NCI-H2227 treated with DMSO at 0.1 percent for 48 hours (cell line): ENCODE measurements around the gene GALNT1.
A peak's percentile ranks its signal among the peaks of the same experiment; 100 is the strongest.

ENCODE experiments used
- DNase-seq: peaks from one replicate; lab custom pipeline; 2025; lab: John Stamatoyannopoulos, UW

The GALNT1 gene

DNA sequence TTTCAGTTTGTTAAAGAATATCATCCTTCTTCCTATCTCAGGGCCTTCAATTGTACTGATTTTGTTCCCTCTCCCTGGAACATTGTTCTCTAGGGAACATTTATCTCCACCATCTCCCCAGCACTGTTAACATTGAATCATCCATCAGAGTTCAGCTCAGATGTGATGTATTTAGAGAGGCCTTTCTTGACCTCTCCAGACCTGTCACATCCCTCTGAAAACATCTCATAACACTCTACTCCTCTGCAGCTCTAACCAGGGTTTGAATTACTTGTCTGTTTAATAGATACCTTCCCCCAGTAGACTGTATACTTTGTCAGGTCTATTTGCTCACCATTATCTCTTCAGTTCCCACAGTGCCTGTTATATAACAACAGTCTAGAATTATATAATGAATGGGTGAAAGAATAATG is 98.6 kb downstream of the GALNT1 start:
- DNase-seq = peak; percentile 45

DNA sequence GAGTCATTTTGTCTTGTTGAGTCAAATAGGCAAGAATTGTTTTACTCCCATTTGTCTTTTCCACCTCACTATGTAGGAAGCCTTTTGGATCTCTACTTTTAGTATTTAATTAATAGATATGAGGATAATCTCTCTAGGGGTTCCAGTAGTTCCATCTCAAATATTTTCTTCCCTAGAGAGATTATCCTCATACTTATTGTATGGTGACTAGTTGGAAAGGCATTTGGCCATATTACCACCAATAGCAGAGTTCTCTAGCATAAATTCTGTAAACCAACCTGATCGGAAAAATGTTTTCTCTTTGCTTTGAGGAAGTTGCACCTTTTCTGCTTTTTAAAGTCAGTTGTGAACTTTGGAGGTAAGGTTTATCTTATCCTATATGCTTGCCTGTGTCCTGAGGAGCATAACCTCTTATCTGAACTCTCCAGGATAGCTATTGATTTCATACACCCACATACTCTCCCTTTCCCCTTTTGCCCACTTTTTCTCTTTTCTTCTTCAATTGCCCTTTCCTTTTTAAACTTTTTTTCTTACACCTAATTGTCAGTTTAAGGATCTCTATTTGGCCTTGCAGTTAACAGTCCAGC is 100.8 kb downstream of the GALNT1 start:
- DNase-seq = no peak

DNA sequence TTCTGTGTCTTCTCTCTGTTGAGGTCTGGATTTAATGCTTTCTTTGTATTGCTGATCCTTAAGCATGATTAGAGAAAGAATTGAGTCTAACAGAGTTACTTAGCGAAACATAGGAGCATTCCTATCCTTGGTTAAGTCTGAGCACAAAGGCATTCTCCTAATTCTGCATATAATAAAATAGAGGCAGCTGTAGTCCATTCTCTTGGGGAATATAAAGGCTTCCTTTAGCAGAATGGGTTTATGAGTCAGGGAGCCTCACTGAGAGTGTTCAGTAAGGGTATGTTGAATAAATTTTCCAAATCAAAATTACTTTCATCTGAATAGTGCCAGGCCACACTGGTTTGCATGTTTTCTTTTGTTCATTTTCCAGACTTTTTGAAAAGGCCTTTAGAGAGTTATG is 101.5 kb downstream of the GALNT1 start:
- no peak for DNase-seq

DNA sequence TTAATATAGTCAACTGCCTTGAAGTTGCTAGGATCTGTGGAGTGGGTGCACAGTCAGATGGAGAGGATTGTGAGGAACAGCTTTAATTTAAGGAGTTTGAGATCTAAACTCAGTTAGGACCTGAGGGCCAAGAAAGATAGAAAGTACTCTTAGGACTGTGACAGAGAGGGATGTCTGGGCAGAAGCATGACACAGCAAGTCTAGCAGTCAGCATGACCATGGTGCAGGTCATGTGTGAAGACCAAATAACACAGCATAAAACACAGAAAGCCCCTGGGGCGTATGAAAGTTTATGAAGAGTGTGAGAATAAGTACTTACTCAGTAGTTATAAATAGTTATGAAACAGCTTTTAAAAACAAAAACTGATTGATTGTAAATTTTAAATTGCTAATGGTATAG is 107.2 kb downstream of the GALNT1 start:
- DNase-seq = no peak

DNA sequence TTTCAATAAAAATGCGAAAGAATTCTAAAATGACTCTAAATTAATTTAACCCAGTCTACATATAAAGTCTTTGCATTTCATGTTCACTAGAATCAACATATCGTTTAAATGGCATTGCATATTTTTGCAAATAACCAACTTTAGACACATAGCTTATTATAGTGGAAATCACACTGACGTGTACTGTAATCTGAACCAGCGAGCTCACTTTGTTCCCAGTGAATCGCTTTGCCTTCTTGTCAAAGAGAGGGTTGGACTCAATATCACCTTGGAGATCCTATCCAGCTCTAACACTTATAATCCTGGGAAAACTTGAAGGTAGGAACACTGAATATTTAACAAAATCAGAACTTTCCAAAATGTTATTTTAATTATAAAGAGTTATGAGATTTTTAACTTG is 108.2 kb downstream of the GALNT1 start:
- no peak for DNase-seq

DNA sequence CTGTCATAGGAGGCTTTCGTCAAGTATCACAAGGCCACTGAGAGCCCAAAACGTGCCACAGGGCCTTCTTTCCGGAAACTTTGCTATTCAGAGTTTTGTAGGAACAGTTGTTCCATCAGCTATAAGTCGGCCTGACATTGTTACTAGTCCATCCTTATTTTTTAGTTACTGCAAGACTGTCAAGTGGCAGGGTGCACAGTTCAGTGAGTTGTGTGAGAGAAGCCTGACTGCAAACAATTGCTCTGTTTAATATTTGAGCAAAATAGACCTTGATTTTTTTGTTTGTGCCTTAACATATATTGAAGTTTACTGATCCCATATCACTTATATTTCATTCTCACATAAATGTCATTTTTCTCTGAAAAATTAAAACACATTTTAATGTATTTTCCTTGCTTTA is 110.1 kb downstream of the GALNT1 start:
- no peak for DNase-seq

DNA sequence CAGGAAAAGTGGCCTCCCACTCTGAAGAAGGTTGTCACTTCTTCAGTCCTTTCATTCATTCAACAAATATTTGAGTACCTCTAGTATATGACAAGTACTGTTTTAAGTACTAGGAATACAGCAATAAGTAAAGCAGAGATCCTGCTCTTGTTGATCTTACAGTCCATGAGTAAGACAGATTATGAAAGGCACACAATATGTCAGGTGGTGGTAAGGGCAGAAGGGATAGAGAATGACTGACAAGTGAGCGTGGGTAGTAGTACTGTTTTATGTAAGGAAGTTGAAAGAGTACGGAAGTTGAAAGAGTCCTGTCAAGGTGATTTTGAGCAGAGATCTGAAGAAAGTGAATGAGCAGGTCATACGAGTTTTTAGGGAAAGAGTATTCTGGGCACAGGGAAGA is 111.3 kb downstream of the GALNT1 start:
- no peak for DNase-seq

DNA sequence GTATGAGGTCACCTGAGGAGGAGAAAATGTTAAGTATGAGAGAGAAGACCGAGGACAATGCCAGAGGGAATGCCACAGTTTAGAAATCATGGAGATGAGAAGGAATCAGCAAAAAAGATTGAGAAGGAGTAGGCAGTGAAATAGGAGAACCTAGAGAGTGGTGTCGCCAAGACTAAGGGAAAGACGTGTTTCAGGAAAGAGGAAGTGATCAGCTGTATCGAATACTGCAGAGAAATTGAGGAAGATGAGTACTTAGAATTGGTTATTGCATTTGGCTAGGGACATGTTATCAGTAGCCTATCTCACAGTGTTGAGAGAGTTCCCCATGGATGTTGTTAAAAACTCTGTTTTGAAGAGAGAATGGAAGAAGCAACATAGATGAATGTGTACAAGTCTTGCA is 112.3 kb downstream of the GALNT1 start:
- DNase-seq = no peak

DNA sequence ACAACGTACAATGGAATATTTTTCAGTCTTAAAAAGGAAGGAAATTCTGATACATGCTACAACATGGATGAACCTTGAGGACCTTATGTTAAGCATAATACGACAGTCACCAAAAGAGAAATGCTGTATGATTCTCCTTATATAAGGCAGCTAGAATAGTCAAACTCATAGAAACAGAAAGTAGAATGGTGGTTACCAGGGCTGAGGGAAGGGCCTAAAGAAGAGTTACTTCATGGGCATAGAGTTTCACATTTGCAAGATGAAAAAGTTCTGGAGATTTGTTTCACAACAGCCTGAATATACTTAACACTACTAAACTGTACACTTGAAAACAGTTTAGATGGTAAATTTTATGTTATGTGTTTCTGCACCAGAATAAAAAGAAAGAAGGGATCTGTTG is 113.3 kb downstream of the GALNT1 start:
- no peak for DNase-seq

DNA sequence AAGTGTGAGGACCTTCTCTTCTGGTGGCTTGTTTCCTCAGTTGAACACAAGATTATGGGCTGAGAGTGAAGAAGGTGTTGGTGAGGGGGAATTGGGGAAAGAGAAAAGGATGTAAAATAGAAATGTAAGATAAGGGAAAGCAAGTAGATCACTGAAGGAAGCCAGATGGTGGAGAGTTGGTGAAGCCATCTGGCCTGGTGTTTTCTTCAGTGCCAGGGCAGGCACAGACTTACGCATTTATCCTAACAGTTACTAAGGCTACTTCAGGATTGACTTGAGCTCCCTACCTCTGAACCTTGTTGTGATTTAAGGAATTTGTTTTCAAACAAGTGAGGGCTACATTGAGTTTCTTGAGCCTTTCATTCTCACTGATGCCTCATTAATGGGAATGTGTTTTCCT is 113.8 kb downstream of the GALNT1 start:
- no peak for DNase-seq

DNA sequence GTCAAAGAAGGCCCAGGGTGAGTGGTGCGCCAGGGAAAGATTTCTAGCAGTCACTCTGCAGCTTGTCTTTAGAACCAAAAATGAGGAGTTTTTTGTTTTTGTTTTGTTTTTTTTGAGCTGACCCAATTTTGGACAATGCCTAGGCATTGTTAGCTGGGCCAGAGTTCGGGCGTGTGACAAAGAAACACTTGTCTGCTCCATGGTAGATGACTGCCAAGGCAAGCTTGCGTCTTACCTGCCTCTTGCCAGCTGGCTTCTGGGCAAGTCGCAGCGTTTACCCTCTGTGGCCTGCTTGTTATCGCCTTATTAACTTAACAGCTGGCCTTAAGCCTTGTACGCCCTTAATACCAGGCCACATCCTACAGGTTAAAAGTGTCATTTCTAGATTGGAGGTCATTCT is 114.3 kb downstream of the GALNT1 start:
- DNase-seq = no peak

DNA sequence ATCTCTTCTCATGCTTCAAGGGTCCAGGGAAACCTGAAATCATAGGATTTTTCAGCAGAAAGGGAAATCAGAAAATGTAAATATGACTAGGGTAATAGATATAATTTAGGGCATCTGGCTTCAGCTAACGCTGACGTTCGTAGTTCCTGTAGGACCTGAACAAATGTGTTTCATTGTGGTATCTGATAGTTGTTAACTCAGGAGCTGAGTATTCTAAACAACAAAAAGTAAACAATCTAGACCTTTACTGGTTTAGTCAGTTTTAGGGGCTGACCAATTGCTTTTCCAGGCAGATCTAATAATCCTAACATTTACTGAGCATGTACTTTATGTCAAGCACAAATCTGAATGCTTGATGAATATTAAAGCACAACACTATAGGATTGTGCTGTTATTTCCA is 114.8 kb downstream of the GALNT1 start:
- no peak for DNase-seq

DNA sequence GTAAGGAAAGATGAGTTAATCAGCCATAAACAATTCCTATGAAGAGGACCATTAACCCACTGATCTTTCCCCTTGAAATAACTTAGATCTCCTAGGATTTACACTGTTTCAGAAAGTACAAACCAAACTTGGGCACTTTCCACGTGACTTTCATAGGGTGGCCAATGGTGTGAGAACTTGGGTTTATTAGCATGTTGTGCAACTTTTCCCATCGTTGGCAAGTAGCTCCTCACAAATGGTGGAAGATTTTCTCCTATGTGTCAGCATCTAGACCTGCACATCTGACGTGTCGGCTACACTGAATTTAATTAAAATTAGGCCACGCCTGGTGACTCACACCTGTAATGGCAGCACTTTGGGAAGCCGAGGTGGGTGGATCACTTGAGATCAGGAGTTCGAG is 116.3 kb downstream of the GALNT1 start:
- no peak for DNase-seq

DNA sequence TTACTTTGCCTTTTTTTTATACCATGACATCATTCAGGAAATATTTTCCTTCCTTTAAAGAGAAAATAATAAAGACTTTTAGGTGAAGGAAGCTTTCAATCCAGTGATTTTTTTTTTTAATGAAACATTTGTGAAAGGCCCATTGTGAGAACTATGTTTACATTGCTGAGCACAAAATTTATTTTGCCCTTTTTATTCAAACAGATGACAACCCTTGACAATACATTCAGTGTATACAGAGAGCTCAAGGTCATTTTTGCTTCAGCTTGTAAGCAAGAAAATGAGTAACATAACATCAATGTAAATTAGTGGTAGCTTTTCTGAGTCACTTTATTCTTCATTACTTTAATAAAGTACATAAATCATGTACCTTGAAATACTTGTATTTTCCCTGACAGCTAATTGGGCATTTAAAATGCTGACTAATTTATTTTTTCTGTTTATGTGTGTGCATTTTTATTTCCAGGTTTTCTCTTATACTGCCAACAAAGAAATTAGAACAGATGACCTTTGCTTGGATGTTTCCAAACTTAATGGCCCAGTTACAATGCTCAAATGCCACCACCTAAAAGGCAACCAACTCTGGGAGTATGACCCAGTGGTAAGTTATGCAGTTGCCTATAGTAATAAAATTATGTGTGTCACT is 121.6 kb downstream of the GALNT1 start:
- DNase-seq = no peak

DNA sequence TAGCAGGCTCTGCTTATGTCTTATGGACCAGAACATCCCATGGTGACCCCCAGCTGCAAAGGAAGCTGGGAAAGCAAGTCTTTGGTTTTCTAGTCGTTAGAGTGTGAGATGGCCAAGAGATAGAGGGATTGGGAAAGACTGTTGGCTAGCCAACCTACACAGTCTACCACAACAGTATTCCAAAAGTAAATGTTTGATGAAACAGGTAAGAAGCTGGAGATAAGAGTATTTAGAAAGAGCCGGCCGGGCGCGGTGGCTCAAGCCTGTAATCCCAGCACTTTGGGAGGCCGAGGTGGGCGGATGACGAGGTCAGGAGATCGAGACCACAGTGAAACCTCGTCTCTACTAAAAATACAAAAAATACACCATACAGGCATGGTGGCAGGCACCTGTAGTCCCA is 124.4 kb downstream of the GALNT1 start:
- DNase-seq = no peak

DNA sequence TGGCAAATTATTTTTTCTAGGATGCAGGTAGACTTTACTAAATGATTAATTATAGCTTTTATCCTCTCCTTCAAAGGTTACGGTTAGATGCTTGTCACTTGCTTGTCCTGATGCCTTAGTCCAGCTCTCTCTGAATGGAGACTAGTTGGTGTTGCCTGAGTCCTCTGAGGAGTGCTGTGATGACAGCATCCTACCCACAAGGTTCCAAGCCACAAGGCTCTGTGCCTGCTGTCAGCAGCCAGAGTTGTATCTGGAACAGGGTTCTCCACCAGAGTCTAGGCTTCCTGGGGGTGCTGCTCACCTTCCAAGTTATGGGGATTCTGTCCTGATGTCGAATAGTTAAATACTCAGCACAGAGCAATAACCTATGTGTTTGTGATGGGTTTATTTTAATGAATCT is 125.7 kb downstream of the GALNT1 start:
- no peak for DNase-seq

DNA sequence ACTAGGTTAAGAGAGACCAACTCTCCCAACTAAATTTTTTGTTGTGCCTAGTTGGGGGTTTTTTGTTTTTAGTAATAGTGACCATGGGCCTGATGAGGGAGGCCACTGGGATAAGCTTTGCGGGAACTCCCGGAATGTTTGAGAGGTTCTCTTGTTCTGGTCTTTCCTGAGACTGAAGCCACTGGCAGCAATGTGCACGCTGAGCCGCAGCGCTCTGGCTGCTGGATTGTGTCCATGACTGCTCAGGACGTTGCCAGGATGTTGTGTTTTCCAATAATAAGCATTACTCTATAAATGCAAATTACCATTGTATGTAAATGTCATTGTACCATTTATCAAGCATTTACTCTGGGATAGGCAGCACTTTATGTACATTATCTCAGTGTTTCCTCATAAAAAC is 126.1 kb downstream of the GALNT1 start:
- no peak for DNase-seq

DNA sequence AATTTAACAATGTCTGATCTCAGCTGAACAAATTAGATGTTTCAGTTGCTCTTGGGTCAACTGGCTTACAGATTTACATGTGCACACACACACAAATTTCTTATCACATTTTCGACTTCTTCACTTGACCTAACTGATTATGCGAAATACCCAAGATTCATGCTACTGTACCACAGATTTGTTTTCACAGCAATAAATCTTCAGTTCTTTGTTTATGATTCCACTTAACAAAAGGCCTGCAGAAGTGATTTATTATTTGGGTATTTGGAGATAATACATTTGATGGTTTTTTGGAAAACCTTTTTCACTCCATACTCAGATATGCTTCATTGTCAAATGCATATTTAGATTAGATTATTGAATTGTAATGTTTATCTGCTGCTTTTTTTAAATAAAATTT is 129.0 kb downstream of the GALNT1 start:
- no peak for DNase-seq

DNA sequence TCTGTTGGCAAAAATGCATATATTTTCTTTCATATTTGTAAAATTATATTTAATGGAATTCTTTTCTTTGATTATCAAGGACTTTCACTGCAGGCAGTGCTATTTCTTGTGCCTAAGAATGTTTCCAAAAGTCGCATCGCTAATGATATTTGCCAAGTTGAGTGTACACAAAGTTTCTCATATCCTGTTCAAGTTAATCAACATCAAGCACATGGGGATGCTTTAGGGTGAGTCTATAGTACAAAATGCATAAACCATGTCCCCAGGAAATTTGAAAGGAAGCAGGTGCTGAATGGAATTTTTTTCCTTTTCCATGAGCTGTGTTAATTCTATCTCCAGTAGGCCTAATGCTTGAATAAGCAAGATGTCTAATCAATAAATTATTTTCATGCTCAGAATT is 129.7 kb downstream of the GALNT1 start:
- no peak for DNase-seq

DNA sequence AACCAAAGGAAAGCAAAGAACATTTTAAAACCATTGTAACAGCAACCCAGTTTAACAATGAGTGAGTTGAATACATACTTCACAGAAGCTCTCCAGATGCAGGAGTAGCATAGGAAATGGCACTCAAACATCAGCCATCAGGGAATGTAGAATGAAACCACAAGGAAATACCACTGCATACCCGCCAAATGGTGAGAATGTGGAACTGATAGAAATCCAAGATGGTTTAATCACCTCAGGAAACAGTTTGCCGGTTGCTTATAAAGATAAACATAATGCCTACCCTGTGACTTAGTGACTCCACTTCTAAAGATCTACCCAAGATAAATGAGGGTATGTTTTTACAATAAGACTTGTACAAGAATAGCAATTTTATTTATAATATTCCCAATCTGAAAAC is 132.0 kb downstream of the GALNT1 start:
- no peak for DNase-seq

DNA sequence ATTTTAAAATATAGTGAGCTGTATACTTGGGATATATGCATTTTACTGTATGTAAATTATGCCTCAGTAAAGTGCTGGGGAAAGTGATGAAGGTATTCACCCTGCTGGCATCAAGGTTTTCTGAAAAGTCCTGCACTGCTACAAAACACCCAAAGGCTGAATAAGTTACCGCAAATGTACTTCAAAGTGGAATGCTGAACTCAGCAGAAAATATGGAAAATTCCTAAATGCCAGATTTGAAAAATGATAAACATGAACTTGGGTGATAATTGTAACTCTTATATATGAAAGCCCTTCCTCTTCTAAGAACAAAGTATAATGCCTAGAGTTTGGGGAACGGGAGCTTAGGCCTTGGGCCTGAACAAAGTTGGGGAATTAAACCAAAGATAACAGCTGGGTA is 133.0 kb downstream of the GALNT1 start:
- no peak for DNase-seq

DNA sequence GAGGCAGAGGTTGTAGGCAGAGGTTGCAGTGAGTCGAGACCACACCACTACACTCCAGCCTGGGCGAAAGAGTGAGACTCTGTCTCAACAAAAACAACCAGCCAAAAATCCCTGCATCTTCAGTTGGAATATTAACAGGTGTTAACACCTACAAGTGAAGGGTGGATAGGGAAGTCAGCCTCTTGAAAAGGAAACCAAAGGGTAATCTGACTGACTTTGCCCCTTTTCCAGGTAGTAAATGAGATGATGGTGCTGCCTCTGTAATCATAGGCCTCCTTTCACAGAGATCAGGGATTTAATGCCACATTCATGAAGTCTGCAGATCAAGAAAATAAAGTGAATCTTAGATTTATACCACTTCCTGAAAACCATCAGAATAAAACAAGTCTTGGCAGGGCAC is 133.6 kb downstream of the GALNT1 start:
- DNase-seq = no peak

DNA sequence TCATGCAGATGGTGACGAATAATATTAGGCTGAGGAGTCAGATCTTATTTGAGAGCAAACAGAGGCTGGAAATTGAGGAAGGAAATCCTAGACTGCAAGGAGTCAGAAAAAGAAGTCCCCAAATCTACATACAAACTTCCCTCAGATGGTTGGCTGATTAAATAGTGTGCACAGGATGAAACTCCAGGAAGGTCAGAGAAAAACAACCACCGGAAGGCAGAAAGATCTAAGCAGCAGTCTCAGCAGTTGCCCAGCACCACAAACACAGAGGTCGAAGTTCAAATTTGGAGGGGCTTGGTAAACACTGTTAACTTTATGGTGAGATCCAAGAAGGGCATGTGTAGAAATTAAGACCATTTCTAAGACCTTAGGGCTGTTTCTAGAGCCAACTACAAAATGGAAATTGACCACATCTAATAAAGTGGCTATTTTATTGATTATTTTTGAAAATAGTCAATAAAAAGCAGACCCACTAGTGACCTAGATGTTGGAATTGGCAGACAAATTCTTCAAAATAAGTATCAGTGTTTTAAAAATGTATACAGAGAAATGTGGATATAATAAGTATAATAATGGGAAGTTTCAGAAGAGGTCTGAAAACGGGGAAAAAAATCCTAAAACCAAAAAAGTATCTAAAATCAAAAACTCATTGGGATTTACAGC is 134.8 kb downstream of the GALNT1 start:
- no peak for DNase-seq

DNA sequence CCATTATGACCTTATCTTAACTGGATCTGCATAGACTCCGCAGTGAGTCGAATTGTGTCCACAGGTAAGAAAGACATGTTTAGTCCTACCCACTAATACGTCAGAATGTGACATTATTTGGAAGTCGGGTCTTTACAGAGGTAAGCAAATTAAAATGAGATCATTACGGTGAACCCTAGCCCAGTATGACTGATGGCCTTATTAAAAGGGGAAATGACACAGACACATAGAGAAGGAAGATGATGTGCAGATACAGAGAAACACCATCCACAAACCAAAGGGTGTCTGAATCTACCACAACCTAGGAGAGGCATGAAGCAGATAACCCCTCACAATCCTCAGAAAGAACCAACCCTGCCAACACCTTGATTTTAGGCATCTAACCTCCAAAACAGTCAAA is 135.6 kb downstream of the GALNT1 start:
- DNase-seq = no peak
